ENCODE data around the gene USH1C.

GRCh38 chr11:17528181-17528691 lies 16.0 kb downstream of the USH1C start:
- TF ChIP-seq CTCF (IDR thresholded peaks at IDR 0.05) (peak; percentile 89), ZFX (IDR thresholded peaks at IDR 0.05; ENCODE audit: borderline replicate concordance) (no peak)
